ENCODE results near the gene ARAP1. TPM values are rescaled to one million over a fixed set of nuclear protein-coding genes. Genes with fewer than 3 reads are reported as not detected.

Gene ARAP1
- total RNA-seq, 2 experiments from 2014 or later = 65.7 to 69.8 TPM

- ATAC-seq (ENCODE audit: poor library complexity) (no peak), DNase-seq (no peak)
- Mint-ChIP-seq H3K27me3 (no peaks in the 10 kb centered on the region), H3K9me3 (no peaks in the 10 kb centered on the region), H3K4me3 (peak overlapping the region; percentile 36), H3K36me3 (ENCODE audit: low read depth) (peaks cover 13% of the 10 kb centered on the region), H3K27ac (peak overlapping the region; percentile 95), H3K4me1 (ENCODE audit: low read depth) (peaks cover 61% of the 10 kb centered on the region)
- Histone ChIP-seq H3K4me1 (ENCODE audit: insufficient read depth, low read length) (peaks cover 67% of the 10 kb centered on the region), H3K27me3 (ENCODE audit: control insufficient read depth in 1 of 2, insufficient read depth in 2 of 2, low read length in 2 of 2) (no peaks in the 10 kb centered on the region), H3K27ac (ENCODE audit: low read depth in 1 of 2, low read length in 2 of 2) (peak overlapping the region; percentile 51 to 83), H3K4me3 (ENCODE audit: low read length) (no peak overlapping the region), H3K9me3 (ENCODE audit: control insufficient read depth in 1 of 2, insufficient read depth in 1 of 2, low read length in 2 of 2) (peaks cover 0 to 2% of the 10 kb centered on the region in 2 experiments), H3K36me3 (ENCODE audit: insufficient read depth, low read length) (no peaks in the 10 kb centered on the region)
- intact Hi-C loops (cut with DNase I, micrococcal nuclease) = loop anchor here in 1 of 2 experiments (2.0 kb wide), 1 partner anchor 55 kb away; no protein-coding TSS in a partner anchor
- TF ChIP-seq CTCF (IDR thresholded peaks at IDR 0.05) = no peak
- POLR2A ChIA-PET = interaction anchor here (1.0 to 1.7 kb wide), 2 partner anchors 9 to 57 kb away, joined by 3 to 7 read pairs; partner anchors contain the start of gene STARD10
- CTCF ChIA-PET = interaction anchor here (0.8 to 2.1 kb wide), 2 partner anchors 12 to 76 kb away, joined by 3 to 12 read pairs; no protein-coding TSS in a partner anchor
Measured at GRCh38 chr11:72737336-72737735, 14.9 kb downstream of the ARAP1 start.

GRCh38 chr11:72736452-72737069 is 15.6 kb downstream of the ARAP1 start:
- Mint-ChIP-seq H3K9me3 (no peaks in the 10 kb centered on the region), H3K27ac (peak overlapping the region; percentile 95), H3K27me3 (no peaks in the 10 kb centered on the region), H3K4me1 (ENCODE audit: low read depth) (peaks cover 53% of the 10 kb centered on the region), H3K4me3 (peak overlapping the region; percentile 36), H3K36me3 (ENCODE audit: low read depth) (peaks cover 15% of the 10 kb centered on the region)
- peaks cover under 1% of the 10 kb centered on the region for H3K36me3 ChIP-seq (ENCODE audit: insufficient read depth, low read length)
- H3K4me3 ChIP-seq (ENCODE audit: low read length) = no peak overlapping the region
- H3K27me3 ChIP-seq (ENCODE audit: control insufficient read depth in 1 of 2, insufficient read depth in 2 of 2, low read length in 2 of 2) = no peaks in the 10 kb centered on the region
- no peak for TF ChIP-seq CTCF (IDR thresholded peaks at IDR 0.05)
- H3K27ac ChIP-seq (ENCODE audit: low read depth in 1 of 2, low read length in 2 of 2) = peak overlapping the region; percentile 51 to 83
- ATAC-seq (ENCODE audit: poor library complexity) = peak; percentile 88
- peaks cover 59% of the 10 kb centered on the region for H3K4me1 ChIP-seq (ENCODE audit: insufficient read depth, low read length)
- ChIA-PET POLR2A (interaction anchor here (0.7 to 1.7 kb wide), 6 partner anchors 10 to 407 kb away, joined by 3 to 10 read pairs (median 4); partner anchors contain the start of gene STARD10), CTCF (interaction anchor here (0.8 to 2.1 kb wide), 6 partner anchors 11 to 302 kb away, joined by 3 to 12 read pairs (median 4); partner anchors contain the start of genes CLPB and STARD10)
- peaks cover 0 to 4% of the 10 kb centered on the region in 2 experiments for H3K9me3 ChIP-seq (ENCODE audit: control insufficient read depth in 1 of 2, insufficient read depth in 1 of 2, low read length in 2 of 2)
- peak; percentile 37 to 91 (median 59) for DNase-seq
- intact Hi-C loops (cut with DNase I, micrococcal nuclease) = loop anchor here in 1 of 2 experiments (1.0 to 2.0 kb wide), 2 partner anchors 16 to 56 kb away; partner anchors contain the start of gene ARAP1

GRCh38 chr11:72735495-72736027 is 16.6 kb downstream of the ARAP1 start:
- no peak for TF ChIP-seq CTCF (IDR thresholded peaks at IDR 0.05)
- intact Hi-C loops (cut with DNase I, micrococcal nuclease) = loop anchor here in 1 of 2 experiments (1.0 to 2.0 kb wide), 2 partner anchors 17 to 57 kb away; partner anchors contain the start of gene ARAP1
- peaks cover 43% of the 10 kb centered on the region for H3K4me1 Mint-ChIP-seq (ENCODE audit: low read depth)
- ChIA-PET POLR2A (interaction anchor here (1.0 to 1.7 kb wide), 3 partner anchors 10 to 58 kb away, joined by 5 to 10 read pairs (median 7); partner anchors contain the start of gene STARD10), CTCF (interaction anchor here (1.0 to 1.1 kb wide), 2 partner anchors 59 to 110 kb away, joined by 3 to 9 read pairs; partner anchors contain the start of gene STARD10)
- no peaks in the 10 kb centered on the region for H3K9me3 Mint-ChIP-seq
- no peak for DNase-seq
- peak overlapping the region; percentile 9 to 15 for H3K27ac ChIP-seq (ENCODE audit: low read depth in 1 of 2, low read length in 2 of 2)
- peaks cover 0 to 4% of the 10 kb centered on the region in 2 experiments for H3K9me3 ChIP-seq (ENCODE audit: control insufficient read depth in 1 of 2, insufficient read depth in 1 of 2, low read length in 2 of 2)
- no peak overlapping the region for H3K4me3 ChIP-seq (ENCODE audit: low read length)
- peaks cover 25% of the 10 kb centered on the region for H3K36me3 Mint-ChIP-seq (ENCODE audit: low read depth)
- ATAC-seq (ENCODE audit: poor library complexity) = no peak
- peak overlapping the region; percentile 95 for H3K27ac Mint-ChIP-seq
- peaks cover 49% of the 10 kb centered on the region for H3K4me1 ChIP-seq (ENCODE audit: insufficient read depth, low read length)
- H3K27me3 Mint-ChIP-seq = no peaks in the 10 kb centered on the region
- H3K27me3 ChIP-seq (ENCODE audit: control insufficient read depth in 1 of 2, insufficient read depth in 2 of 2, low read length in 2 of 2) = no peaks in the 10 kb centered on the region
- no peak overlapping the region for H3K4me3 Mint-ChIP-seq
- peaks cover 7% of the 10 kb centered on the region for H3K36me3 ChIP-seq (ENCODE audit: insufficient read depth, low read length)

Measured in CD4-positive, alpha-beta T cell (primary cell).